ENCODE data around the gene USF3. TPM values are rescaled to one million over a fixed set of nuclear protein-coding genes. Genes with fewer than 3 reads are reported as not detected.

The USF3 gene
- total and polyA plus RNA-seq, 2 of the 13 experiments (the other 11 are each of a cell fraction or from before 2014, with no cell fraction given): 6.3 to 15.2 TPM

- TF ChIP-seq E2F1 (CRISPR knock-in tag; IDR thresholded peaks at IDR 0.05) (no peak), HMGA1 (CRISPR knock-in tag; conservative IDR thresholded peaks at IDR 0.05) (no peak), ETV5 (CRISPR knock-in tag; IDR thresholded peaks at IDR 0.05; ENCODE audit: borderline replicate concordance) (peak; percentile 37; the same call in 1 of the 2 replicates), PAWR (CRISPR knock-in tag; IDR thresholded peaks at IDR 0.05; ENCODE audit: borderline replicate concordance) (0 out of 2 replicates have a peak, but pooled peaks have one; percentile 22), KLF6 (CRISPR knock-in tag; IDR thresholded peaks at IDR 0.05) (0 out of 2 replicates have a peak, but pooled peaks have one; percentile 10), ZNF484 (CRISPR knock-in tag; IDR thresholded peaks at IDR 0.05; ENCODE audit: borderline replicate concordance, low read depth) (no peak), TBL1XR1 (IDR thresholded peaks at IDR 0.05; ENCODE audit: borderline replicate concordance, low read length, partially characterized antibody) (no peak), ZSCAN29 (CRISPR knock-in tag; conservative IDR thresholded peaks at IDR 0.05) (0 out of 2 replicates have a peak, but pooled peaks have one; percentile 31), SKI (IDR thresholded peaks at IDR 0.05; ENCODE audit: partially characterized antibody) (no peak), TAF1 (CRISPR knock-in tag; IDR thresholded peaks at IDR 0.05) (0 out of 2 replicates have a peak, but pooled peaks have one; percentile 6), ZNF367 (CRISPR knock-in tag; IDR thresholded peaks at IDR 0.05; ENCODE audit: borderline replicate concordance) (no peak)
Measured at GRCh38 chr3:113695431-113695785, 1.0 kb downstream of the USF3 start (continued).

GRCh38 chr3:113690482-113690881 lies 6.0 kb downstream of the USF3 start:
- ChIA-PET POLR2A (no interaction called here), CTCF (ENCODE audit: low intra/inter-chr PET ratio, low total read pairs) (no interaction called here)
- peak overlapping the region; percentile 10; the same call in 1 of the 2 replicates for H3K4me2 ChIP-seq (ENCODE audit: low read depth, low read length)
- BruUV-seq (replicated peaks): no TSS peak
- ATAC-seq (no peak), FAIRE-seq (no peak), DNase-seq (ENCODE audit: low spot score) (no peak)
- H3K4me3 ChIP-seq (replicated peaks in 1 of 3; ENCODE audit: insufficient read depth in 1 of 3, low read depth in 2 of 3, low read length in 3 of 3): no peak overlapping the region
- no peaks in the 10 kb centered on the region for H3K27me3 ChIP-seq (ENCODE audit: control insufficient read depth in 1 of 2, insufficient read depth in 2 of 2, low read length in 2 of 2)
- in situ Hi-C loops (cut with HindIII; ENCODE audit: extremely low pct_ligation_motif_present, low pct_unique_long_range_greater_than_20kb) (no loop called here), intact Hi-C loops (cut with micrococcal nuclease; ENCODE audit: unreplicated experiment) (no loop called here)
- no peak overlapping the region for H3K27ac ChIP-seq (ENCODE audit: extremely low read length, insufficient read depth, low read length)
- WGBS (ENCODE audit: low lambda C conversion rate): 66% methylated on average over 3 of the region's 3 CpGs
- peaks cover 0 to 4% of the 10 kb centered on the region in 2 experiments; a peak in 1 of 5 replicates for H3K36me3 ChIP-seq (replicated peaks in 1 of 2; ENCODE audit: control insufficient read depth in 1 of 2, insufficient read depth in 2 of 2, low read length in 2 of 2)
- no peak overlapping the region for H3K9ac ChIP-seq (ENCODE audit: insufficient read depth, low read depth, low read length)
- no peak overlapping the region for H2AFZ ChIP-seq (ENCODE audit: low read length)
- peaks cover 64% of the 10 kb centered on the region for H3K4me1 ChIP-seq (ENCODE audit: insufficient read depth, low read length)
- peaks cover 71% of the 10 kb centered on the region for H3K79me2 ChIP-seq (ENCODE audit: insufficient read depth, low read length)
- no peaks in the 10 kb centered on the region for H3K9me3 ChIP-seq (ENCODE audit: low read length)
- no peaks in the 10 kb centered on the region for H4K20me1 ChIP-seq (ENCODE audit: insufficient read depth, low read length)
- no peak for TF ChIP-seq ARID3A (IDR thresholded peaks at IDR 0.05; ENCODE audit: low read depth, low read length)
- TF ChIP-seq PREB (CRISPR knock-in tag; IDR thresholded peaks at IDR 0.05): no peak
- no peak for TF ChIP-seq HOXD1 (CRISPR knock-in tag; IDR thresholded peaks at IDR 0.05)
- no peak for TF ChIP-seq GZF1 (CRISPR knock-in tag; IDR thresholded peaks at IDR 0.05)
- peak; percentile 34; the same call in 1 of the 2 replicates for TF ChIP-seq HNF4A (CRISPR knock-in tag; IDR thresholded peaks at IDR 0.05)
- TF ChIP-seq ZNF772 (CRISPR knock-in tag; IDR thresholded peaks at IDR 0.05): no peak
- 0 out of 2 replicates have a peak, but pooled peaks have one; percentile 26 for TF ChIP-seq FOXJ3 (CRISPR knock-in tag; IDR thresholded peaks at IDR 0.05; ENCODE audit: borderline replicate concordance)
- TF ChIP-seq ZNF652 (CRISPR knock-in tag; IDR thresholded peaks at IDR 0.05; ENCODE audit: borderline replicate concordance, low read depth): peak; percentile 77; the same call in 1 of the 2 replicates
- 0 out of 2 replicates have a peak, but pooled peaks have one; percentile 21 for TF ChIP-seq HNF4G (IDR thresholded peaks at IDR 0.05; ENCODE audit: borderline replicate concordance, low read depth, low read length)
- TF ChIP-seq HNF4G (CRISPR knock-in tag; IDR thresholded peaks at IDR 0.05; ENCODE audit: borderline replicate concordance, low read depth): no peak
- TF ChIP-seq KDM5A (IDR thresholded peaks at IDR 0.05; ENCODE audit: borderline replicate concordance, low read length): no peak
